HepG2 (cell line): ENCODE data around the gene SELENOM. TPM values are rescaled to one million over a fixed set of nuclear protein-coding genes. Genes with fewer than 3 reads are reported as not detected.
A peak's percentile ranks its signal among the peaks of the same experiment; 100 is the strongest.

ENCODE experiments used
- AGO1 ChIP-seq: fragments of 200-400 bp; formaldehyde crosslinking; IDR thresholded peaks from 2 replicates; pipeline ENCODE4 v1.6.1; 2017; ENCODE audit warnings: mild to moderate bottlenecking, low read depth, low read length, moderate library complexity; ENCODE audit not compliant: poor library complexity, severe bottlenecking
- DMAP1 ChIP-seq: IDR thresholded peaks from 2 replicates; pipeline ENCODE4 v1.6.1; 2016
- NONO ChIP-seq, 2 experiments: fragments of 450-650 bp in 1 of 2; sonication (generic) in 1 of 2; formaldehyde crosslinking in 1 of 2; IDR thresholded peaks in 1 of 2; conservative IDR thresholded peaks in 1 of 2; 2 replicates each; pipeline versions ENCODE4 v1.6.1 to v1.8.0; 2017 to 2022; ENCODE audit warnings: mild to moderate bottlenecking in 1 of 2, missing genetic modification reagents in 1 of 2, moderate library complexity in 1 of 2
- PHF21A ChIP-seq: sonication (generic); formaldehyde crosslinking; IDR thresholded peaks from 2 replicates; pipeline ENCODE4 v1.5.0; 2020; ENCODE audit warnings: mild to moderate bottlenecking, missing genetic modification reagents
- PHF8 ChIP-seq: sonication (generic); formaldehyde crosslinking; IDR thresholded peaks from 2 replicates; pipeline ENCODE4 v1.5.0; 2020; ENCODE audit warnings: missing genetic modification reagents
- RBFOX2 ChIP-seq: fragments of 200-400 bp; formaldehyde crosslinking; IDR thresholded peaks from 2 replicates; pipeline ENCODE4 v1.6.1; 2017; ENCODE audit warnings: low read depth, mild to moderate bottlenecking, low read length
- SALL1 ChIP-seq: sonication (generic); formaldehyde crosslinking; IDR thresholded peaks from 2 replicates; pipeline ENCODE4 v1.8.0; 2022; ENCODE audit warnings: mild to moderate bottlenecking, missing genetic modification reagents
- SP1 ChIP-seq, 2 experiments: fragments of 450-650 bp in 1 of 2; sonication (generic) in 1 of 2; formaldehyde crosslinking in 1 of 2; IDR thresholded peaks; 2 replicates each; pipeline versions ENCODE4 v1.4.0 to v1.6.1; 2016 to 2020; ENCODE audit warnings: missing genetic modification reagents in 1 of 2
- ZNF317 ChIP-seq: sonication (generic); formaldehyde crosslinking; IDR thresholded peaks from 2 replicates; pipeline ENCODE4 v1.5.0; 2020; ENCODE audit warnings: mild to moderate bottlenecking, missing genetic modification reagents
- ZNF607 ChIP-seq: sonication (generic); formaldehyde crosslinking; IDR thresholded peaks from 2 replicates; pipeline ENCODE4 v1.5.1; 2020; ENCODE audit warnings: missing genetic modification reagents, mild to moderate bottlenecking, borderline replicate concordance
- ZNF644 ChIP-seq: IDR thresholded peaks from 2 replicates; pipeline ENCODE4 v1.6.1; 2016; ENCODE audit warnings: low read depth
- polyA plus RNA-seq, 8 experiments: library from polyadenylated mRNA; depleted of rRNA in 3 of 8; stranded (reverse) in 7 of 8; unstranded in 1 of 8; fragments of >200 nt; fragmentation: Illumina TruSeq in 4 of 8; extraction: Trizol in 4 of 8; gene quantifications; 2 replicates each; pipeline versions ENCODE4 v1.2.1 to v1.2.3, GENCODE V29; 2011 to 2016; ENCODE audit warnings: low read depth in 4 of 8, missing spikeins in 1 of 8, mixed read lengths in 1 of 8; ENCODE audit not compliant: insufficient read depth in 1 of 8
- total RNA-seq, 5 experiments: library from RNA; depleted of rRNA; stranded (reverse); fragments of >200 nt; fragmentation: Illumina TruSeq; extraction: Trizol; gene quantifications; 2 replicates each; pipeline ENCODE4 v1.2.3, GENCODE V29; 2016; ENCODE audit warnings: low read depth in 1 of 5
- TF ChIP-seq, protein P1 (sequence below): sonication (generic); formaldehyde crosslinking; IDR thresholded peaks from 2 replicates; pipeline ENCODE4 v1.5.0; 2020; ENCODE audit warnings: mild to moderate bottlenecking, missing genetic modification reagents, borderline replicate concordance
- TF ChIP-seq, protein P2 (sequence below): sonication (generic); formaldehyde crosslinking; conservative IDR thresholded peaks from 2 replicates; pipeline ENCODE4 v1.4.0; 2020; ENCODE audit warnings: missing genetic modification reagents
- TF ChIP-seq, protein P3 (sequence below): sonication (generic); formaldehyde crosslinking; IDR thresholded peaks from 2 replicates; pipeline ENCODE4 v1.4.0; 2020; ENCODE audit warnings: missing genetic modification reagents
- TF ChIP-seq, protein P4 (sequence below): sonication (generic); formaldehyde crosslinking; IDR thresholded peaks from 2 replicates; pipeline ENCODE4 v1.8.1; 2023; ENCODE audit warnings: mild to moderate bottlenecking, moderate library complexity, missing genetic modification reagents

The SELENOM gene
- total and polyA plus RNA-seq, 2 of the 13 experiments (the other 11 are each of a cell fraction or from before 2014, with no cell fraction given) = 4.1 to 4.3 TPM

DNA sequence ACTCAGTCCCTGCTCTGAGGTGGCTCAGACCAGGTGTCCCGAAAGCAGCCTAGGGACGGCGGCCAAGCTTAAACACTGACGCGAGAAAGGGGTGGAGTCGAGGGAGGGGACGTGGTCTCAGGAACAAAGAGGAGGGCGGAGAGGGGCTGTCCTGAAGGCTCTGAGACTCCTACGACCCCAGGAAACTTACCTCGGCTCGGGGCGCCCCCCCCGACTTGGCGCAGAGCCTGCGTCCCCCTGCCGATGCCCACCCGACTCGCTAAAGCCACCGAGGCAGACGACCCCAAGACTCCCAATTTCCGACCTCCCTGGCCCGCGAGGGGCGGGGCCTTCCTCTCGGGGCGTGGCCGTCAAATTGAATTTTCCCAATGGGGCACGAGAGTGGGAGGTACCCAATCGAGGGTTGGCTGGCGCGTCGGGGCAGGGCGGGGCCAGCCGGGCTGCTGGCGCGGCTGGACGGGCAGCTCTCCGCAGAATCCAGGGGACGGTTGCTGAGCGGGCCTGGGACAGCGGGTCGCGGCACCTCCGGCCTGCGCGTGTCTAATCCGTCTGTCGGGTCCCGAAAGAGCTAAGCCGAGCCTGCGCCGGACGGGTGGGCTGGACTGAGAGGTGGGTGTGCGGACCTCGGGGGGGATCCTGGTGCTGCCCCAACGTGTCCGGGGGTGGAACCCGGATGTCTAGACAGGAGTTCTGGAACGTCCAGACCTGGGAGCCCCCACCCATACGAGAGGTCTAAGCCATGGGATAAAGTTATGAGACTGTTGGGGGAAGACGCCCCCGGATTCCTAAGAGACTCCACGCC lies 26.3 kb downstream of the SELENOM start, which contains the start of gene SMTN (continued):
- TF ChIP-seq, protein P1, sequence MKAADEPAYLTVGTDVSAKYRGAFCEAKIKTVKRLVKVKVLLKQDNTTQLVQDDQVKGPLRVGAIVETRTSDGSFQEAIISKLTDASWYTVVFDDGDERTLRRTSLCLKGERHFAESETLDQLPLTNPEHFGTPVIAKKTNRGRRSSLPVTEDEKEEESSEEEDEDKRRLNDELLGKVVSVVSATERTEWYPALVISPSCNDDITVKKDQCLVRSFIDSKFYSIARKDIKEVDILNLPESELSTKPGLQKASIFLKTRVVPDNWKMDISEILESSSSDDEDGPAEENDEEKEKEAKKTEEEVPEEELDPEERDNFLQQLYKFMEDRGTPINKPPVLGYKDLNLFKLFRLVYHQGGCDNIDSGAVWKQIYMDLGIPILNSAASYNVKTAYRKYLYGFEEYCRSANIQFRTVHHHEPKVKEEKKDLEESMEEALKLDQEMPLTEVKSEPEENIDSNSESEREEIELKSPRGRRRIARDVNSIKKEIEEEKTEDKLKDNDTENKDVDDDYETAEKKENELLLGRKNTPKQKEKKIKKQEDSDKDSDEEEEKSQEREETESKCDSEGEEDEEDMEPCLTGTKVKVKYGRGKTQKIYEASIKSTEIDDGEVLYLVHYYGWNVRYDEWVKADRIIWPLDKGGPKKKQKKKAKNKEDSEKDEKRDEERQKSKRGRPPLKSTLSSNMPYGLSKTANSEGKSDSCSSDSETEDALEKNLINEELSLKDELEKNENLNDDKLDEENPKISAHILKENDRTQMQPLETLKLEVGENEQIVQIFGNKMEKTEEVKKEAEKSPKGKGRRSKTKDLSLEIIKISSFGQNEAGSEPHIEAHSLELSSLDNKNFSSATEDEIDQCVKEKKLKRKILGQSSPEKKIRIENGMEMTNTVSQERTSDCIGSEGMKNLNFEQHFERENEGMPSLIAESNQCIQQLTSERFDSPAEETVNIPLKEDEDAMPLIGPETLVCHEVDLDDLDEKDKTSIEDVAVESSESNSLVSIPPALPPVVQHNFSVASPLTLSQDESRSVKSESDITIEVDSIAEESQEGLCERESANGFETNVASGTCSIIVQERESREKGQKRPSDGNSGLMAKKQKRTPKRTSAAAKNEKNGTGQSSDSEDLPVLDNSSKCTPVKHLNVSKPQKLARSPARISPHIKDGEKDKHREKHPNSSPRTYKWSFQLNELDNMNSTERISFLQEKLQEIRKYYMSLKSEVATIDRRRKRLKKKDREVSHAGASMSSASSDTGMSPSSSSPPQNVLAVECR = peak; percentile 36; the same call in 1 of the 2 replicates
- peak; percentile 64 for TF ChIP-seq PHF8 (CRISPR knock-in tag)
- peak; percentile 16; the same call in 1 of the 2 replicates for TF ChIP-seq ZNF607 (CRISPR knock-in tag)
- TF ChIP-seq, protein P2, sequence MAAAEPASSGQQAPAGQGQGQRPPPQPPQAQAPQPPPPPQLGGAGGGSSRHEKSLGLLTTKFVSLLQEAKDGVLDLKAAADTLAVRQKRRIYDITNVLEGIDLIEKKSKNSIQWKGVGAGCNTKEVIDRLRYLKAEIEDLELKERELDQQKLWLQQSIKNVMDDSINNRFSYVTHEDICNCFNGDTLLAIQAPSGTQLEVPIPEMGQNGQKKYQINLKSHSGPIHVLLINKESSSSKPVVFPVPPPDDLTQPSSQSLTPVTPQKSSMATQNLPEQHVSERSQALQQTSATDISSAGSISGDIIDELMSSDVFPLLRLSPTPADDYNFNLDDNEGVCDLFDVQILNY (CRISPR knock-in tag) = peak; percentile 64; the same call in 1 of the 2 replicates
- TF ChIP-seq, protein P3, sequence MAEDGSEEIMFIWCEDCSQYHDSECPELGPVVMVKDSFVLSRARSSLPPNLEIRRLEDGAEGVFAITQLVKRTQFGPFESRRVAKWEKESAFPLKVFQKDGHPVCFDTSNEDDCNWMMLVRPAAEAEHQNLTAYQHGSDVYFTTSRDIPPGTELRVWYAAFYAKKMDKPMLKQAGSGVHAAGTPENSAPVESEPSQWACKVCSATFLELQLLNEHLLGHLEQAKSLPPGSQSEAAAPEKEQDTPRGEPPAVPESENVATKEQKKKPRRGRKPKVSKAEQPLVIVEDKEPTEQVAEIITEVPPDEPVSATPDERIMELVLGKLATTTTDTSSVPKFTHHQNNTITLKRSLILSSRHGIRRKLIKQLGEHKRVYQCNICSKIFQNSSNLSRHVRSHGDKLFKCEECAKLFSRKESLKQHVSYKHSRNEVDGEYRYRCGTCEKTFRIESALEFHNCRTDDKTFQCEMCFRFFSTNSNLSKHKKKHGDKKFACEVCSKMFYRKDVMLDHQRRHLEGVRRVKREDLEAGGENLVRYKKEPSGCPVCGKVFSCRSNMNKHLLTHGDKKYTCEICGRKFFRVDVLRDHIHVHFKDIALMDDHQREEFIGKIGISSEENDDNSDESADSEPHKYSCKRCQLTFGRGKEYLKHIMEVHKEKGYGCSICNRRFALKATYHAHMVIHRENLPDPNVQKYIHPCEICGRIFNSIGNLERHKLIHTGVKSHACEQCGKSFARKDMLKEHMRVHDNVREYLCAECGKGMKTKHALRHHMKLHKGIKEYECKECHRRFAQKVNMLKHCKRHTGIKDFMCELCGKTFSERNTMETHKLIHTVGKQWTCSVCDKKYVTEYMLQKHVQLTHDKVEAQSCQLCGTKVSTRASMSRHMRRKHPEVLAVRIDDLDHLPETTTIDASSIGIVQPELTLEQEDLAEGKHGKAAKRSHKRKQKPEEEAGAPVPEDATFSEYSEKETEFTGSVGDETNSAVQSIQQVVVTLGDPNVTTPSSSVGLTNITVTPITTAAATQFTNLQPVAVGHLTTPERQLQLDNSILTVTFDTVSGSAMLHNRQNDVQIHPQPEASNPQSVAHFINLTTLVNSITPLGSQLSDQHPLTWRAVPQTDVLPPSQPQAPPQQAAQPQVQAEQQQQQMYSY = no peak
- peak; percentile 91 for TF ChIP-seq AGO1
- TF ChIP-seq SALL1 (CRISPR knock-in tag) = peak; percentile 41
- 0 out of 2 replicates have a peak, but pooled peaks have one; percentile 11 for TF ChIP-seq SP1 (IDR thresholded peaks at IDR 0.05)
- peak; percentile 95 for TF ChIP-seq SP1 (CRISPR knock-in tag; IDR thresholded peaks at IDR 0.05)
- TF ChIP-seq ZNF644 (CRISPR knock-in tag) = no peak
- TF ChIP-seq ZNF317 (CRISPR knock-in tag) = 0 out of 2 replicates have a peak, but pooled peaks have one; percentile 42
- TF ChIP-seq RBFOX2 = peak; percentile 90
- no peak for TF ChIP-seq NONO (IDR thresholded peaks at IDR 0.05)
- peak; percentile 70 for TF ChIP-seq NONO (CRISPR knock-in tag; conservative IDR thresholded peaks at IDR 0.05)
- TF ChIP-seq DMAP1 (CRISPR knock-in tag) = peak; percentile 27; the same call in 1 of the 2 replicates
- TF ChIP-seq PHF21A (CRISPR knock-in tag) = peak; percentile 66; the same call in 1 of the 2 replicates
- TF ChIP-seq, protein P4, sequence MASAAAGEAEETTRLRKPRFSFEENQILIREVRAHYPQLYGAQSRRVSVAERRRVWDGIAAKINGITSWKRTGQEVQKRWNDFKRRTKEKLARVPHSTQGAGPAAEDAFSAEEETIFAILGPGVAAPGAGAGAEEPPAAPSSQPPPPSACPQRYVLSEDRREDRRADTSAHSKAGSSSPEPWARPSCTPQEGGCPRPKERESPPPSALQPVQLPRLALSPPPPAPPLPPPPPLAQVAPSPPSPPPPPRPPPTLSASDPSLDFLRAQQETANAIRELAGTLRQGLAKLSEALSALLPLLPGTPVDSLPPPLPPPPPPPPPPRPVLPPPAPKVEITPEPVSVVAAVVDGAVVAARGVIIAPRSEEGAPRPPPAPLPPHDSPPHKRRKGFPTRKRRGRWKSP (CRISPR knock-in tag) = peak; percentile 53; the same call in 1 of the 2 replicates
